HG03280 (cell line): Measurements from ENCODE around the gene KIFC3.
"Not testable (repeated sequence)": the region's sequence is repeated elsewhere in the genome, so short reads cannot be mapped to it uniquely, and the experiment has no call there.

ENCODE experiments used
- ATAC-seq: cut with Tn5 transposase; IDR thresholded peaks from one replicate; pipeline ENCODE4 v1.9.1; 2021; ENCODE audit warnings: mild to moderate bottlenecking, moderate library complexity; ENCODE audit not compliant: unreplicated experiment

KIFC3 gene, protein sequence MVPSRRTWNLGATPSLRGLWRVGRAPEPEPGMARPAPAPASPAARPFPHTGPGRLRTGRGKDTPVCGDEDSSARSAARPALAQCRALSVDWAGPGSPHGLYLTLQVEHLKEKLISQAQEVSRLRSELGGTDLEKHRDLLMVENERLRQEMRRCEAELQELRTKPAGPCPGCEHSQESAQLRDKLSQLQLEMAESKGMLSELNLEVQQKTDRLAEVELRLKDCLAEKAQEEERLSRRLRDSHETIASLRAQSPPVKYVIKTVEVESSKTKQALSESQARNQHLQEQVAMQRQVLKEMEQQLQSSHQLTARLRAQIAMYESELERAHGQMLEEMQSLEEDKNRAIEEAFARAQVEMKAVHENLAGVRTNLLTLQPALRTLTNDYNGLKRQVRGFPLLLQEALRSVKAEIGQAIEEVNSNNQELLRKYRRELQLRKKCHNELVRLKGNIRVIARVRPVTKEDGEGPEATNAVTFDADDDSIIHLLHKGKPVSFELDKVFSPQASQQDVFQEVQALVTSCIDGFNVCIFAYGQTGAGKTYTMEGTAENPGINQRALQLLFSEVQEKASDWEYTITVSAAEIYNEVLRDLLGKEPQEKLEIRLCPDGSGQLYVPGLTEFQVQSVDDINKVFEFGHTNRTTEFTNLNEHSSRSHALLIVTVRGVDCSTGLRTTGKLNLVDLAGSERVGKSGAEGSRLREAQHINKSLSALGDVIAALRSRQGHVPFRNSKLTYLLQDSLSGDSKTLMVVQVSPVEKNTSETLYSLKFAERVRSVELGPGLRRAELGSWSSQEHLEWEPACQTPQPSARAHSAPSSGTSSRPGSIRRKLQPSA

DNA sequence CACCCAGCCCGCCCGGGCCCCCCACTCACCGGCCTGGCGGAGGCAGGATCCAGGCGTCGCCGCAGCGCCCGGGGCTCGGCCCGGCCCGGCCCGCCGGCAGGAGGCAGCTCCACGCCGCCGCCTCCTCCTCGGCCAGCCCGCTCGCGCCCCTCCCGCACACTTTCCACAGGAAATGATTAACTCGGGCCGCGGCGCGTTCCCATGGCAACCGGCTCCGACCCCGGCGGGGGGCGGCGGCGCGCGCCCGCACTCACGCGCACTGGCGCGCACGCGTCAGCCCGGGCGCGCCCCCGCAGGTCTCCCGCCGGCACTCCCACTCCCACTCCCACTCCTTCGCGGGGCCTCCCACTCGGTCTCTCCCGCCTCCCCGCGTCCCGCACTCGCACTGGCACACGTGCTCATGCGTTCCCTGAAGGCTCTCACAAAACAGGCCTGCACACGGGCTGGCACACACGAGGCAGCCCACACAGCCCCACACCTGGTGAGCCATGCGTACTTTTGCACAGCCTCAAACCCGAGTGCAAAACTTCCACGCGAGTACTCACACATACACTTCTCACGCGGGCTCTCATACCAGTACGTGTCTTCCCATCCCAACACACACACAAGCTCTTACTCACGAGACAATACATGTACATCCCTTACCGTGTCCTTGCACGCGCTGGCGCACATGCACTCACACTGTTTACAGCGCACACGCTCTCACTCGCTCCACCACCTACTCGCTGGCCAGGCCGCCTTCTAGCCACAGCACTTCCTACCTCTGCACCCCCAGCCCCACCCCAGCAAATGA is at the start of gene KIFC3:
KIFC3 (minus strand) TSS at position 151 of the 793 bp plus-strand sequence. CDS start 4,248 bp downstream, outside the sequence.
- no peak for ATAC-seq

DNA sequence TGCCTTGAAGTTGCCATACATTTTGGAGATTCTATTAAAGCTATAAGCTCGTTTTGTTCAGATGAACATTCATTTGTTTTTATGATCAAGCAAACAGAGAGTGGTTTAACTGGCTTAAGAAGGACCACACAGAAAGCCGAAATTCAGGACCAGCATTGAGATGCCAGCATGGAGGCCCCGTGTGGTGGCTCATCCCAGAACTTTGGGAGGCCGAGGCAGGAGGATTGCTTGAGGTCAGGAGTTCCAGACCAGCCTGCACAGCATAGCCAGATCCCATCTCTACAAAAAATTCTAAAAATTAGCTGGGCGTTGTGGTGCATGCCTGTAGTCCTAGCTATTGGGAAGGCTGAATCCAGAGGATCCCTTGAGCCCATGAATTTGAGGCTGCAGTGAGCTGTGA is 45.9 kb upstream of the KIFC3 start:
- ATAC-seq = no peak

GRCh38 chr16:57846931-57847330 is 44.6 kb upstream of the KIFC3 start:
- ATAC-seq = not testable (repeated sequence)

DNA sequence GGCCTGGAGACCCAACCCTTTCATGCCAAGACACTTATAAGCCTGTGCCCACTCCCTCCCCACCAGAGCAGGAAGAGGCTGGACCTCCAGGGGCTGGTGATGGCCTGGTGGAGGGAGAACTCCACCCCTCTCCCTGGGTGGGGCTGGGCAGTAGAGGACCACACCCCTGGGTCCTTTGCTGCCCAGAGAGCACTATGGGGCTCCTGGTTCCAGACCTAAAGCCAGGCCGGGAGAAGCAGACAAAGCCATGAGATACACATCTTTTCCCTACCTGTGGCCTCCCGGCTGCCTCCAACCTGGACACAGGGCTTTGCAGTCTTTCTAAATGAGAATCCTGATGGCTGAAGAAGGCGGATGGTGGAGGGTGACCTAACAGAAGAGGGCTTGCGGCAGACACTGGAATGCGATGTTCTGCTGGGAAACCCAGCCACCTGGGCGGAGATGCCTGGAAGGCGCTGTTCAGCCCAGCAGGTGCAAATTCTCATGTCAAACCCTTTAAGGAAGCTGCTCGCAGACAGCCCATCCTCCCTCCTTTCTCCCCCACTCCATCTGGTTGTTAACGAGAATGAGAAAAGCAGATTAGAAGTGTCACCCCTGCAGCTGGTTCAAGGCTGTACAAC is 43.9 kb upstream of the KIFC3 start:
- no peak for ATAC-seq

GRCh38 chr16:57845115-57845514 is 42.8 kb upstream of the KIFC3 start:
- ATAC-seq = no peak

GRCh38 chr16:57844416-57845030 is 42.2 kb upstream of the KIFC3 start:
- ATAC-seq = no peak

DNA sequence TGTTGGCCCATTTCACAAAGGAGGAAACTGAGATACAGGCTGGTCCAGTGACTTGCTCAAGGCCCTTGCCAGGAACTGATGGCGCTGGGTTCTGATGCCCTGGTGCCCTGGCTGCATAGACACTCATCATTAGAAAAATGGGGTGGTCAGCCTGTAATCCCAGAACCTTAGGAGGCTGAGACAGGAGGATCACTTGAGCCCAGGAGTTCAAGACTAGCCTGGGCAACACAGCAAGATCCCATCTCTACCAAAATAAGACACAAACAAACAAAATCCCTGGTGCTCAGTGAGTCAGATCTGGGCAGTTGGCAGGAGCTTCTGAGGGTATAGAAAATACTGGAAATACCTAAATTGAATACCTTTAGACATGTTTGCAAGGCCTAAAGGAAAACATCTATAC is 41.1 kb upstream of the KIFC3 start:
- ATAC-seq = no peak

GRCh38 chr16:57842601-57843000 is 40.3 kb upstream of the KIFC3 start:
- no peak for ATAC-seq

GRCh38 chr16:57840833-57841232 is 38.5 kb upstream of the KIFC3 start:
- ATAC-seq = no peak

- ATAC-seq = no peak
These were observed 35.9 kb upstream of the KIFC3 start for GRCh38 chr16:57838161-57838560.

DNA sequence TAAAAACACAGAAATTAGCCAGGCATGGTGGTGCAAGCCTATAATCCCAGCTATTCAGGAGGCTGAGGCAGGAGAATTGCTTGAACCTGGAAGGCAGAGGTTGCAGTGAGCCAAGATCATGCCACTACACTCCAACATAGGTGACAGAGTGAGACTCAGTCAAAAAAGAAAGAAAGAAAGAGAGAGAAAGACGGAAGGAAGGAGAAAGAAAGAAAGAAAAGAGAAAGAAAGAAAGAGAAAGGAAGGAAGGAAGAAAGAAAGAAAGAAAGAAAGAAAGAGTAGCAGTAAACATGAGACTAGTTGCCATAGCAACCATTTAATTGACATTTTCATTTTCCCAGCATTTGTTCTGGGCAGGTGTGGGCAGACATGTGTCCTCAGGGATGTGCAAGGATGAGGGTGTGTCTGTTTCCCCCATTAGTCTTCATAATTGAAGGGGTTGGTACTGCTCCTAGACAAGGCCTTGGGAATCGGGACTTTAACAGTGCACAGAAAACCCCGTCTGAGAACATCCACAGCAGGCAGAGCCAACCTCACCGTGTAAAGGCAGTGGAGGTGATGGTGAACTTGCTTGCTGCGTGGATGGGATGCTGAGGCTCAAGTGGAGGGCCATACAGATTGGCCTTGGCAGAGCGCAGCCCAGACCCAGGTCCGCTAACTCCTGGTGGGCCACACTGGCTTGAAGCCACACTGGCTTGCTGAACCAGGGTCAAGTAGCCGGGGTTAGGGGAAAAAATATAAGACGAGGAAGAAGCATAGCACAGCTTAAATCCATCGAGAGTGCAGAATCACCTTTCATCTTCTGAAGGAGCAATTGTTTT is 35.2 kb upstream of the KIFC3 start:
- ATAC-seq = no peak

DNA sequence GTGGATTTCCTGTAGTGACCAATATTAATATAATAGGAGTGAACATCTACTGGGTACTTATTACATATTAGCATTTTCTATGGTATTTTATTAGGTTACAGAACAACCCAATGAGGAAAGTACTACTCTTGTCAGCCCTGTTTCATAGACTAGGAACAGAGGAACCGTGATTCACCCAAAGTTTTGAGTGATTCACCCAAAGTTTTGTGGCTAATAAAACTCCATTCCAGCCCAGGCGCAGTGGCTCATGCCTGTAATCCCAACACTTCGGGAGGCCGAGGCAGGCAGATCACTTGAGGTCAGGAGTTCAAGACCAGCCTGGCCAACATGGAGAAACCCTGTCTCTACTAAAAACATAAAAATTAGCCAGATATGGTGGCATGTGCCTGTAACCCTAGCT is 33.1 kb upstream of the KIFC3 start:
- not testable (repeated sequence) for ATAC-seq

DNA sequence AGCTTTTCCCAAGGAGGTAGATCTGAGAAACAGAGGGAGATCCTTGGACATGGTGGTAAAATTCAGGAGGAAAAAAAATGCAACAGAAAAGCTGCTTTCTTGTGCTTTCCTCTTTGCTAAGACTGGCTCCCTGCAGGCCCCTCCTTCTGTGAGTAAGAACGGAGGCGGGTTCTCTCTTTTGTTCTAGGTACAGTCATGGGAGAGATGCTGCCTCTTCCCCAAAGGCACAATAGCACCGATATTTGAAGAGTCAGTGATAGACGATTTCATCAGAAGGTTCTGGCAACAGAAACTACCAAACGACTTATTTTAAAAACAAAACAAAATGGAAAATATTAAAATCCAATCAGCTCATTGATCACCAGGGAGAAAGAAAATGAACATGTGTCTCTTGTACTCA is 32.6 kb upstream of the KIFC3 start:
- no peak for ATAC-seq

DNA sequence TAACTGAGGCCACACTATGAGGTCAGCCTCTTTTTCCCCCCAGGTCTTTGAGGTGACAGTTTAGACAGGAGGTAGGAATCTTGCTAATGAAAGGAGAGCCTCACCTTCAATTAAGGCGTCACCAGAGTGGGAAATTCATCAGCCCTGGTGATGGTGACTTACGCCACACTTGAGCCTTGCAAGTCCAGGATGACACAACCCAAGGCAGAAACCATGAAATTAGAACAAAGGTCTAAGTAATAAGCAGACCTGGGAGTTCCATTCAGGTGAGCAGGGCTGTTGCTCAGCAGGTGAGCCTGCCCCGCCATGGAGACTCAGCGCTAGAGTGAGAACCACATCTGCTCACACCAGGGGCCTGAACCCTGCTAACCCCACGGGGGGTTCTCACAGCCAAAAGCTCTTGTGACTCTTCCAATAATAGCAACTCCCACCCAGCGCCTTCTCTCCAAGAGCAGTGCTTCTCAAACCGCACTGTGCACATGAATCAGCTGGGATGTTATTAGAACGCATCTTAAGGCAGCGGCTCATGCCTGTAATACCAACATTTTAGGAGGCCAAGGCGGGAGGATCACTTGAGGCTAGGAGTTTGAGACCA is 28.7 kb upstream of the KIFC3 start:
- ATAC-seq = no peak

GRCh38 chr16:57829969-57830360 is 27.7 kb upstream of the KIFC3 start:
- no peak for ATAC-seq

- no peak for ATAC-seq
These were observed 26.2 kb upstream of the KIFC3 start for GRCh38 chr16:57828272-57829161.

DNA sequence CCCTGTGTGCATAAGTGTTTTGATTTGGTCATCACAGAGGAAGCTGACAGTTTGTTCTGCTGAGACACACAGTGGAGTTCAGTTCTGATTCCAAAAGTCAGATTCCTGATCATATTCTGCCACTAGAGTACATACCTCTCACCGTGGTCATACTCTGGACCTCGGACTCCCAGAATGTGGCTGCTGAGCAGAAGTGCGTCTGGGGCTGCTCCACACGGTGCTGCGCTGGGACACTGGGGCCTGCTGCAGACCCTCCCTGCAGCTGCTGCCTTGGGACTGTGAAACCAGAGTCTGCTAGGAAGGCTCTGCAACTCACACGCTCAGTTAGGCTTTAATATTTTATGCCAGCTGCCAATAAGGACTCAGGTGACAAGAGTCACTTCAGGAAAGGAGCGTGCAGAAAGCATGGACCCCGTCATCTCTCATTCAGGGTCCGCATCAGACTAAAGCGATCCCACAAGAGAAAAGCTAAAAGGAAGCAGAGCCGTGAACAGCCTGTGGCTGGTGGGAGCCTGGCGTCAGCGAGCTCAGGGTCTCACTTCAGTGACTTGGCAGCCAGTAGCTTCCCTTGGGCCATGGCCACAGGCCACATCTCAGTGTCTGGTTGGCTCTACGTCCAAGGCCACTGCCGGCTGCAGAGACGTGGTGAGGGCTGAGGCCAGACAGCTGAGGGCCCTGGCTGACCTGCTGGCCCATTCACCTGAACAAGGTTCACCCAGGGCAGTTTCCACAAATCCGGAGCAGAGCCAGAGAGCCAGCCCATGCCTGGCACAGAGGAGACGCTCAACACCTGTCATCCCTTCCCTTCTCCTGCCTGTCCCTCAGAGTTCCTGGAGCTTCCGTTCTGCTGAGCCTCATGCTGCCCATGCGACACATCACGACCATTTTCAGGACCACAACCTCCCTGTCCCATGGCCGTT is 24.7 kb upstream of the KIFC3 start:
- ATAC-seq = no peak
